Right lobe of liver (tissue), 4 donors: Measurements from ENCODE around the gene EFR3B.

Experiments used
- POLR2A ChIP-seq: fragments of 450-650 bp; IDR thresholded peaks from one replicate; pipeline ENCODE4 v1.6.1; 2017; ENCODE audit warnings: antibody characterized with exemption, mild to moderate bottlenecking
- TF ChIP-seq, protein P1 (sequence below), 4 donors: fragments of 200-600 bp in 3 of 4; fragments of 450-650 bp in 1 of 4; IDR thresholded peaks; one replicate each; pipeline versions ENCODE4 v1.5.1 to v1.8.0; 2016 to 2022; ENCODE audit warnings: antibody characterized with exemption in 4 of 4, mild to moderate bottlenecking in 2 of 4
- donor health status: DM: no; HTN: no; CAD: no.
- donor health status: DM: no; HTN: no; CAD: no.
- donor health status: DM: no; HTN: yes; CAD: no.

DNA sequence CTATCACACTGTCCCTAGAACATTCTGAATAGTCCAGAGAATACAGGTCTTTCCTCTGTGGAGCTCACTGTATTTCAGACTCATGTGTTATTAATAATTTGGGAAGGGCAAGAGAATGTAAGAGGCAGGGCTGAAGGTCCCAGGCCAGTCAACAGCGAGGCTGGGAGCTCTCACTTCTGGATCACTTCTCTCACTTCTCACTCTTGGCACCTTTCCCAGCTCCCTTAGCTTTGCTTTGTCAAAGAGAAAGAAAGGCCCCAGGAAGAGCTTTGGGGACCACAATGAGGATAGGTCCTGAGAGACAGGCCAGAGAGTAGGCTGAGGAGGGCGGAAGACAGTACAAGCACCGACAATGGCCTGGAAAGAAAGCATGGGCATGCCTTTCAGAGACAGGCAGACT lies 11.2 kb downstream of the EFR3B start:
- TF ChIP-seq POLR2A, result no peak
- TF ChIP-seq, protein P1, sequence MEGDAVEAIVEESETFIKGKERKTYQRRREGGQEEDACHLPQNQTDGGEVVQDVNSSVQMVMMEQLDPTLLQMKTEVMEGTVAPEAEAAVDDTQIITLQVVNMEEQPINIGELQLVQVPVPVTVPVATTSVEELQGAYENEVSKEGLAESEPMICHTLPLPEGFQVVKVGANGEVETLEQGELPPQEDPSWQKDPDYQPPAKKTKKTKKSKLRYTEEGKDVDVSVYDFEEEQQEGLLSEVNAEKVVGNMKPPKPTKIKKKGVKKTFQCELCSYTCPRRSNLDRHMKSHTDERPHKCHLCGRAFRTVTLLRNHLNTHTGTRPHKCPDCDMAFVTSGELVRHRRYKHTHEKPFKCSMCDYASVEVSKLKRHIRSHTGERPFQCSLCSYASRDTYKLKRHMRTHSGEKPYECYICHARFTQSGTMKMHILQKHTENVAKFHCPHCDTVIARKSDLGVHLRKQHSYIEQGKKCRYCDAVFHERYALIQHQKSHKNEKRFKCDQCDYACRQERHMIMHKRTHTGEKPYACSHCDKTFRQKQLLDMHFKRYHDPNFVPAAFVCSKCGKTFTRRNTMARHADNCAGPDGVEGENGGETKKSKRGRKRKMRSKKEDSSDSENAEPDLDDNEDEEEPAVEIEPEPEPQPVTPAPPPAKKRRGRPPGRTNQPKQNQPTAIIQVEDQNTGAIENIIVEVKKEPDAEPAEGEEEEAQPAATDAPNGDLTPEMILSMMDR (IDR thresholded peaks at IDR 0.05), result no peak
